Glutamatergic neuron (in vitro differentiated cells): ENCODE measurements around the gene TNPO3. TPM values are rescaled to one million over a fixed set of nuclear protein-coding genes. Genes with fewer than 3 reads are reported as not detected.

Experiments
- DNase-seq: peaks from one replicate; pipeline ENCODE4 v3.0.0; 2022
- H3K27ac Mint-ChIP-seq: one replicate; pipeline ENCODE4 v1.8.0; 2020; ENCODE audit warnings: mild to moderate bottlenecking, mixed read lengths, inconsistent platforms; ENCODE audit not compliant: unreplicated experiment
- H3K27me3 Mint-ChIP-seq: one replicate; pipeline ENCODE4 v1.8.0; 2020; ENCODE audit warnings: mild to moderate bottlenecking, moderate library complexity, mixed read lengths, inconsistent platforms; ENCODE audit not compliant: unreplicated experiment
- H3K36me3 Mint-ChIP-seq: one replicate; pipeline ENCODE4 v1.8.0; 2020; ENCODE audit warnings: mild to moderate bottlenecking, mixed read lengths, inconsistent platforms; ENCODE audit not compliant: unreplicated experiment
- H3K4me1 Mint-ChIP-seq: one replicate; pipeline ENCODE4 v1.8.0; 2020; ENCODE audit warnings: mild to moderate bottlenecking, low read depth, mixed read lengths, inconsistent platforms; ENCODE audit not compliant: unreplicated experiment
- H3K4me3 Mint-ChIP-seq: one replicate; pipeline ENCODE4 v1.8.0; 2020; ENCODE audit warnings: mild to moderate bottlenecking, mixed read lengths, inconsistent platforms; ENCODE audit not compliant: unreplicated experiment
- H3K9me3 Mint-ChIP-seq: one replicate; pipeline ENCODE4 v1.8.0; 2020; ENCODE audit warnings: mild to moderate bottlenecking, moderate library complexity, mixed read lengths, inconsistent platforms; ENCODE audit not compliant: unreplicated experiment
- CTCF ChIP-seq: fragments of 200-600 bp; sonication (generic); IDR thresholded peaks from one replicate; pipeline ENCODE4 v1.5.0; 2021; ENCODE audit not compliant: partially characterized antibody, unreplicated experiment
- total RNA-seq: library from RNA; stranded (reverse); fragmentation: NEBNext Ultra II Directional; extraction: Animal tissue kit (Norgen Biotek cat#: 25700); gene quantifications from one replicate; pipeline ENCODE4 v1.2.1, GENCODE V29; 2021; ENCODE audit not compliant: unreplicated experiment

The TNPO3 gene
- total RNA-seq, 1 donor from 2014 or later = 53.8 TPM

GRCh38 chr7:128912281-128912680 lies 142.6 kb downstream of the TNPO3 start:
- peaks cover 8% of the 10 kb centered on the region for H3K9me3 Mint-ChIP-seq
- no peak overlapping the region for H3K4me3 Mint-ChIP-seq
- H3K36me3 Mint-ChIP-seq = no peaks in the 10 kb centered on the region
- DNase-seq = no peak
- no peak overlapping the region for H3K27ac Mint-ChIP-seq
- H3K4me1 Mint-ChIP-seq = peaks cover 18% of the 10 kb centered on the region
- peaks cover 23% of the 10 kb centered on the region for H3K27me3 Mint-ChIP-seq
- TF ChIP-seq CTCF = no peak

GRCh38 chr7:128911423-128912031 lies 143.4 kb downstream of the TNPO3 start:
- no peak for DNase-seq
- Mint-ChIP-seq H3K27me3 (peaks cover 19% of the 10 kb centered on the region), H3K36me3 (no peaks in the 10 kb centered on the region), H3K4me3 (no peak overlapping the region), H3K4me1 (peaks cover 18% of the 10 kb centered on the region), H3K9me3 (peaks cover 8% of the 10 kb centered on the region), H3K27ac (no peak overlapping the region)
- TF ChIP-seq CTCF = no peak

GRCh38 chr7:128910569-128910945 lies 144.4 kb downstream of the TNPO3 start, which contains the start of gene KCP:
KCP (minus strand) TSS chr7:128910709; CDS start chr7:128910676, 33 bp downstream.
- peaks cover 16% of the 10 kb centered on the region for H3K27me3 Mint-ChIP-seq
- peaks cover 18% of the 10 kb centered on the region for H3K4me1 Mint-ChIP-seq
- no peak for TF ChIP-seq CTCF
- H3K36me3 Mint-ChIP-seq = no peaks in the 10 kb centered on the region
- H3K9me3 Mint-ChIP-seq = peaks cover 8% of the 10 kb centered on the region
- no peak for DNase-seq
- H3K27ac Mint-ChIP-seq = peak within 1 kb of the TSS; percentile 28
- peak within 1 kb of the TSS; percentile 66 for H3K4me3 Mint-ChIP-seq

- H3K4me3 Mint-ChIP-seq = peak overlapping the region; percentile 66
- no peak for DNase-seq
- no peak for TF ChIP-seq CTCF
- no peak overlapping the region for H3K27ac Mint-ChIP-seq
- peaks cover 9% of the 10 kb centered on the region for H3K9me3 Mint-ChIP-seq
- H3K27me3 Mint-ChIP-seq = peaks cover 14% of the 10 kb centered on the region
- no peaks in the 10 kb centered on the region for H3K36me3 Mint-ChIP-seq
- H3K4me1 Mint-ChIP-seq = peaks cover 16% of the 10 kb centered on the region
Observed at GRCh38 chr7:128909625-128910568, 145.0 kb downstream of the TNPO3 start.
